WERI-Rb-1 (cell line): ENCODE results near the gene IQGAP2.

Experiments
- DNase-seq: peaks from one replicate; pipeline ENCODE4 v3.0.0-alpha.2; 2020
- H3K27ac ChIP-seq: fragments of 250-450 bp; sonication (Bioruptor Pico); 2 replicates; pipeline ENCODE4 v1.5.1; 2020; ENCODE audit warnings: mild to moderate bottlenecking, moderate library complexity
- H3K27me3 ChIP-seq: fragments of 250-450 bp; sonication (Bioruptor Pico); 2 replicates; pipeline ENCODE4 v1.5.1; 2021; ENCODE audit warnings: mild to moderate bottlenecking, low read depth, moderate library complexity; ENCODE audit not compliant: insufficient read depth, severe bottlenecking
- H3K36me3 ChIP-seq: fragments of 250-450 bp; sonication (Bioruptor Pico); 2 replicates; pipeline ENCODE4 v1.5.1; 2020; ENCODE audit warnings: mild to moderate bottlenecking, moderate library complexity
- H3K4me3 ChIP-seq: 2 replicates; pipeline ENCODE4 v1.5.1; 2011; ENCODE audit warnings: low read depth, mild to moderate bottlenecking, control low read depth, low read length
- H3K9me3 ChIP-seq: fragments of 250-450 bp; sonication (Bioruptor Pico); 2 replicates; pipeline ENCODE4 v1.5.1; 2021; ENCODE audit warnings: mild to moderate bottlenecking, moderate library complexity; ENCODE audit not compliant: severe bottlenecking
- TF ChIP-seq, protein P1 (sequence below): IDR thresholded peaks from 2 replicates; pipeline ENCODE4 v1.5.1; 2011; ENCODE audit warnings: low read depth, mild to moderate bottlenecking, control low read depth, inconsistent platforms, low read length

IQGAP2 gene

DNA sequence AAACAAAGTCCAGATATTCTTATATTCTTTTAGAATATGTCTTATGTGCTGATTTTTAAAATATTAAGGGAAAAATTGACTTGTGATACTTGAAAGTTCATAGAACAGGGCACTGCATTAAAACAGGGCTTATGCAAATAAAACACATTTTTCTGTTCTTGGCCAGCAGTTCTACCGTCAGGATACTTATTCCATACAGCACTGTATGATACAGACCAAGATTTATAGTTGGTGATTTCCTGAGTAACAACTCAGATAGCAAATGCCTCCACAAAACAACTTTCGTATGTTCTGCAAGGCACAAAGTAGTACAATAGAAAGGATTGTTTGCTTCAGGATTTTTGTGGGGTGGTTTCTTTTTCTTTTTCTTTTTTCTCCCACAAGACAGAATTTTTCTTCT, 150.2 kb downstream of the IQGAP2 start:
- TF ChIP-seq, protein P1, sequence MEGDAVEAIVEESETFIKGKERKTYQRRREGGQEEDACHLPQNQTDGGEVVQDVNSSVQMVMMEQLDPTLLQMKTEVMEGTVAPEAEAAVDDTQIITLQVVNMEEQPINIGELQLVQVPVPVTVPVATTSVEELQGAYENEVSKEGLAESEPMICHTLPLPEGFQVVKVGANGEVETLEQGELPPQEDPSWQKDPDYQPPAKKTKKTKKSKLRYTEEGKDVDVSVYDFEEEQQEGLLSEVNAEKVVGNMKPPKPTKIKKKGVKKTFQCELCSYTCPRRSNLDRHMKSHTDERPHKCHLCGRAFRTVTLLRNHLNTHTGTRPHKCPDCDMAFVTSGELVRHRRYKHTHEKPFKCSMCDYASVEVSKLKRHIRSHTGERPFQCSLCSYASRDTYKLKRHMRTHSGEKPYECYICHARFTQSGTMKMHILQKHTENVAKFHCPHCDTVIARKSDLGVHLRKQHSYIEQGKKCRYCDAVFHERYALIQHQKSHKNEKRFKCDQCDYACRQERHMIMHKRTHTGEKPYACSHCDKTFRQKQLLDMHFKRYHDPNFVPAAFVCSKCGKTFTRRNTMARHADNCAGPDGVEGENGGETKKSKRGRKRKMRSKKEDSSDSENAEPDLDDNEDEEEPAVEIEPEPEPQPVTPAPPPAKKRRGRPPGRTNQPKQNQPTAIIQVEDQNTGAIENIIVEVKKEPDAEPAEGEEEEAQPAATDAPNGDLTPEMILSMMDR = no peak
- no peaks in the 10 kb centered on the region for H3K36me3 ChIP-seq
- H3K27me3 ChIP-seq = no peaks in the 10 kb centered on the region
- H3K9me3 ChIP-seq = peaks cover 2% of the 10 kb centered on the region
- no peak overlapping the region for H3K27ac ChIP-seq
- no peak for DNase-seq
- H3K4me3 ChIP-seq = no peak overlapping the region

DNA sequence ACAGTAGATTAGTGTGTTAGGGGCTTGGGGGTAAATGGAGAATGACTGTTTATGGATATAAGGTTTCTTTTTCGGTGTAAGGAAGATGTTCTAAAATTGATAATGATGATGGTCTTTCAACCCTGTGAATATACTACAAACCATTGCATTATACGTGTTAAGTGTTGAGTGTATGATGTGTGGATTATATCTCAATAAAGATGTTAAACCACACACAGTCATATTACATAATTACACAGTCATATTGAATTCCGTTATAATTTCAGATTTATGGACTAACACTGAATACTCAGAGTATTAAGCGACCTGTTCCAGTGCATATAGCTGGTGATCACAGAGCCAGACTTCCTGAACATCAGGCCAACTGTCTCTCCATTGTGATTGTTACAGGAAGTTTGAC, 152.0 kb downstream of the IQGAP2 start:
- Histone ChIP-seq H3K36me3 (no peaks in the 10 kb centered on the region), H3K9me3 (peaks cover 5% of the 10 kb centered on the region), H3K4me3 (no peak overlapping the region), H3K27ac (no peak overlapping the region), H3K27me3 (no peaks in the 10 kb centered on the region)
- DNase-seq = no peak
- TF ChIP-seq, protein P1 = no peak

- Histone ChIP-seq H3K4me3 (no peak overlapping the region), H3K36me3 (no peaks in the 10 kb centered on the region), H3K27me3 (no peaks in the 10 kb centered on the region), H3K9me3 (peaks cover 5% of the 10 kb centered on the region), H3K27ac (no peak overlapping the region)
- DNase-seq = no peak
- TF ChIP-seq, protein P1 = no peak
Measured at GRCh38 chr5:76555717-76556116, 152.6 kb downstream of the IQGAP2 start.

GRCh38 chr5:76556511-76557221, 153.6 kb downstream of the IQGAP2 start:
- no peak for DNase-seq
- TF ChIP-seq, protein P1 = no peak
- no peak overlapping the region for H3K27ac ChIP-seq
- H3K9me3 ChIP-seq = peaks cover 5% of the 10 kb centered on the region
- H3K36me3 ChIP-seq = no peaks in the 10 kb centered on the region
- no peak overlapping the region for H3K4me3 ChIP-seq
- H3K27me3 ChIP-seq = no peaks in the 10 kb centered on the region

DNA sequence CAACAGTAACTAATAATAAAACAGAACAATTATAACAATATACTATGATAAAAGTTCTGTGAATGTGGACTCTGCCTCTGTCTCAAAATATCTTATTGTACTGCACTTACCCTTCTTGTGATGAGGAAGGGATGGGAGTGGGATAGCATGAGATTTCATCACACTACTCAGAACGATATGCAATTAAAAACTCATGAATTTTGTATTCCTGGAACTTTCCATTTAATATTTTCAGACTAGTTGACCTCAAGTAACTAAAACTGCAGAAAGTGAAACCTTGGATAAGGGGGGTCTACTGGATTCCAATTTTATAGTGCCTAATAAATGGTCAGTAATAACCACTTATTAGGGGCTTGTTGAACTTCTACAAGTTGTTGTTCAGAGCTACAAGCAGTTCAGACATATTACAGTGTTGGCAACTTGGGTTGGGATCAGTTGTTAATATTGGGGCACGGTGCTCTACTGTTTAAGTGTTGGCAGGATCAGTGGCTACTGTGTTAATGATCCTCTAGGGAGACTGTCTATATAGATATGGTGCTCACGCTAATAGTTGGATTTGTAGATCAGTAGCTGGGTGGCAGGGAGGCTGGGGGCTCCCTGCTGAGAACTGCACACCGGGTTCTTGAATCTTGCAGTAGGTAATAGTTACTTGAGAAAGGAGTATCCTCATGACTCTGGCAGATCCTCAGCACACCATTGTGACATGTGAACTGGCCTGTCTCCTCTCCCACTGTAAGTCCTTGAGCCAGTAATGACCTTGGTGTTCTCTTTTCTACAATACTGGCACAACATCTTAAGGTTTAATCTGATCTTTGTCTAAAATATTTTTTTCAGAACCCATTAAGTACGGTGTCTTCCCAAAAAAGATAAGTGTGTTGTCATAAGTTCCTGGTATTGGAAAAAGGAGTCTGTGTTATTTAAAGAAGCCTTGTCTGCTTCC, 158.1 kb downstream of the IQGAP2 start:
- H3K27ac ChIP-seq = no peak overlapping the region
- no peaks in the 10 kb centered on the region for H3K27me3 ChIP-seq
- H3K9me3 ChIP-seq = peaks cover 2% of the 10 kb centered on the region
- TF ChIP-seq, protein P1 = no peak
- H3K36me3 ChIP-seq = no peaks in the 10 kb centered on the region
- no peak for DNase-seq
- H3K4me3 ChIP-seq = no peak overlapping the region
